Vagina (tissue), 2 donors: Measurements from ENCODE around the gene ZNF135.

Source experiments
- CTCF ChIP-seq, 3 experiments: fragments of 450-650 bp in 2 of 3; fragments of 200-600 bp in 1 of 3; sonication (generic) in 1 of 3; IDR thresholded peaks; one replicate each; pipeline ENCODE4 v1.5.1; 2017 to 2019; ENCODE audit warnings: antibody characterized with exemption in 3 of 3, mild to moderate bottlenecking in 2 of 3, moderate library complexity in 2 of 3
- POLR2A ChIP-seq, 2 donors: fragments of 450-650 bp; IDR thresholded peaks; one replicate each; pipeline ENCODE4 v1.6.1; 2017; ENCODE audit warnings: antibody characterized with exemption in 2 of 2, mild to moderate bottlenecking in 2 of 2, moderate library complexity in 2 of 2
- POLR2AphosphoS5 ChIP-seq, 2 donors: sonication (generic); formaldehyde crosslinking; IDR thresholded peaks; one replicate each; pipeline ENCODE4 v1.9.0; 2017; ENCODE audit warnings: antibody characterized with exemption in 2 of 2, mild to moderate bottlenecking in 2 of 2, low read depth in 1 of 2; ENCODE audit not compliant: insufficient read depth in 1 of 2

- TF ChIP-seq CTCF (IDR thresholded peaks at IDR 0.05) (no peak), POLR2AphosphoS5 (IDR thresholded peaks at IDR 0.05; ENCODE audit: insufficient read depth in 1 of 2, low read depth in 1 of 2) (no peak), POLR2A (IDR thresholded peaks at IDR 0.05) (no peak)
Observed at GRCh38 chr19:58045411-58046050, 13.6 kb upstream of the ZNF135 start.
